C4-2B (cell line): ENCODE measurements around the gene BLMH.

Experiments
- CTCF ChIP-seq: fragments of 450-650 bp; conservative IDR thresholded peaks from 2 replicates; pipeline ENCODE4 v1.5.1; 2017; ENCODE audit warnings: mild to moderate bottlenecking
- ZFX ChIP-seq: fragments of 450-650 bp; IDR thresholded peaks from 2 replicates; pipeline ENCODE4 v1.6.1; 2017

- TF ChIP-seq CTCF (no peak), ZFX (no peak)
Observed at GRCh38 chr17:30239089-30239462, 52.7 kb downstream of the BLMH start.
